Gastroesophageal sphincter (tissue), 4 donors: Measurements from ENCODE around the gene LNX2. TPM values are rescaled to one million over a fixed set of nuclear protein-coding genes. Genes with fewer than 3 reads are reported as not detected.
A peak's percentile ranks its signal among the peaks of the same experiment; 100 is the strongest.
"Not testable (repeated sequence)": the region's sequence is repeated elsewhere in the genome, so short reads cannot be mapped to it uniquely, and the experiment has no call there.

Source experiments
- ATAC-seq: fragments of 150-250 bp; one replicate; pipeline ENCODE4 v1.9.1; 2016; ENCODE audit warnings: mild to moderate bottlenecking, moderate library complexity
- H3K27ac ChIP-seq, 4 donors: fragments of 200-600 bp; sonication (generic) in 3 of 4; 1 replicate in 3 of 4; 2 replicates in 1 of 4; pipeline ENCODE4 v1.5.1; 2016 to 2019
- H3K27me3 ChIP-seq: fragments of 200-600 bp; sonication (generic); one replicate; pipeline ENCODE4 v1.5.1; 2019
- H3K36me3 ChIP-seq, 2 donors: fragments of 200-600 bp; sonication (generic); one replicate each; pipeline ENCODE4 v1.5.1; 2019; ENCODE audit warnings: control low read depth in 1 of 2
- H3K4me1 ChIP-seq, 3 donors: fragments of 200-600 bp; sonication (generic); 1 replicate in 2 of 3; 2 replicates in 1 of 3; pipeline ENCODE4 v1.5.1; 2016 to 2019; ENCODE audit warnings: control low read depth in 2 of 3
- H3K4me3 ChIP-seq, 2 donors: fragments of 200-600 bp; sonication (generic); one replicate each; pipeline ENCODE4 v1.5.1; 2019; ENCODE audit warnings: mild to moderate bottlenecking in 1 of 2, moderate library complexity in 1 of 2
- H3K9me3 ChIP-seq, 3 donors: fragments of 200-600 bp; sonication (generic); one replicate each; pipeline ENCODE4 v1.5.1; 2017 to 2019; ENCODE audit warnings: control low read depth in 2 of 3
- CTCF ChIP-seq, 4 experiments: fragments of 200-600 bp in 2 of 4; fragments of 450-650 bp in 2 of 4; sonication (generic) in 1 of 4; IDR thresholded peaks; one replicate each; pipeline ENCODE4 v1.5.1; 2017 to 2019; ENCODE audit warnings: antibody characterized with exemption in 4 of 4, mild to moderate bottlenecking in 2 of 4, moderate library complexity in 2 of 4
- EP300 ChIP-seq: sonication (generic); formaldehyde crosslinking; IDR thresholded peaks from one replicate; pipeline ENCODE4 v1.6.1; 2017; ENCODE audit warnings: antibody characterized with exemption, mild to moderate bottlenecking
- POLR2A ChIP-seq, 2 donors: fragments of 450-650 bp; IDR thresholded peaks; one replicate each; pipeline ENCODE4 v1.6.1; 2017; ENCODE audit warnings: antibody characterized with exemption in 2 of 2, mild to moderate bottlenecking in 2 of 2, moderate library complexity in 1 of 2
- POLR2AphosphoS5 ChIP-seq: sonication (generic); formaldehyde crosslinking; IDR thresholded peaks from one replicate; pipeline ENCODE4 v1.6.1; 2017; ENCODE audit warnings: antibody characterized with exemption
- WGBS, 2 donors: methylation state at CpG; one replicate each; pipeline ENCODE4 v1.1.5; 2018; ENCODE audit warnings: low coverage in 1 of 2; 5-methylcytosine and 5-hydroxymethylcytosine counted together
- total RNA-seq, 4 donors: library from RNA; depleted of rRNA; stranded (reverse); fragments of >200 nt; gene quantifications; one replicate each; pipeline ENCODE4 v1.1.0, GENCODE V29; 2016

LNX2 gene
- total RNA-seq, 4 donors from 2014 or later = 10.6 to 16.0 (median 14.0) TPM

- H3K27ac ChIP-seq = peak overlapping the region in 3 of 4 donors; percentile 4 to 65 (median 31)
These were observed 13.9 kb upstream of the LNX2 start for GRCh38 chr13:27634231-27634630.

GRCh38 chr13:27632648-27633047 lies 12.3 kb upstream of the LNX2 start:
- Histone ChIP-seq H3K36me3 (peaks cover 0 to 6% of the 10 kb centered on the region in 2 donors), H3K27me3 (no peaks in the 10 kb centered on the region), H3K4me1 (peaks cover 2 to 44% (median 7%) of the 10 kb centered on the region in 3 donors), H3K9me3 (no peaks in the 10 kb centered on the region), H3K27ac (no peak overlapping the region), H3K4me3 (no peak overlapping the region)
- TF ChIP-seq EP300 (no peak), POLR2AphosphoS5 (no peak), CTCF (IDR thresholded peaks at IDR 0.05) (no peak), POLR2A (IDR thresholded peaks at IDR 0.05) (no peak)
- WGBS, 2 donors = 33 to 79% methylated on average over 1 of the region's 1 CpG
- no peak for ATAC-seq

More at GRCh38 chr13:27634231-27634630, 13.9 kb upstream of the LNX2 start:
- Histone ChIP-seq H3K27me3 (no peaks in the 10 kb centered on the region), H3K9me3 (no peaks in the 10 kb centered on the region), H3K4me3 (no peak overlapping the region), H3K4me1 (peaks cover 9 to 60% (median 19%) of the 10 kb centered on the region in 3 donors), H3K36me3 (peaks cover 0 to 6% of the 10 kb centered on the region in 2 donors)
- no peak for ATAC-seq
- TF ChIP-seq POLR2AphosphoS5 = no peak
- TF ChIP-seq CTCF (IDR thresholded peaks at IDR 0.05) = no peak
- no peak for TF ChIP-seq EP300
- no peak for TF ChIP-seq POLR2A (IDR thresholded peaks at IDR 0.05)
- 46 to 71% methylated on average over 2 of the region's 2 CpGs for WGBS, 2 donors

GRCh38 chr13:27632214-27632613 lies 11.9 kb upstream of the LNX2 start:
- 75 to 92% methylated on average over 4 of the region's 4 CpGs for WGBS, 2 donors

GRCh38 chr13:27631665-27632064 lies 11.3 kb upstream of the LNX2 start:
- TF ChIP-seq CTCF (IDR thresholded peaks at IDR 0.05) (no peak), POLR2A (IDR thresholded peaks at IDR 0.05) (no peak), POLR2AphosphoS5 (no peak), EP300 (no peak)
- Histone ChIP-seq H3K27me3 (no peaks in the 10 kb centered on the region), H3K9me3 (no peaks in the 10 kb centered on the region), H3K27ac (no peak overlapping the region), H3K4me3 (no peak overlapping the region), H3K4me1 (peaks cover 0 to 34% (median 0%) of the 10 kb centered on the region in 3 donors), H3K36me3 (peaks cover 0 to 6% of the 10 kb centered on the region in 2 donors)
- ATAC-seq = no peak
- WGBS, 2 donors = 57 to 100% methylated on average over 2 of the region's 2 CpGs

More at GRCh38 chr13:27632214-27632613, 11.9 kb upstream of the LNX2 start:
- H3K4me1 ChIP-seq = peaks cover 0 to 40% (median 3%) of the 10 kb centered on the region in 3 donors
- no peak overlapping the region for H3K27ac ChIP-seq
- peaks cover 0 to 6% of the 10 kb centered on the region in 2 donors for H3K36me3 ChIP-seq
- H3K9me3 ChIP-seq = no peaks in the 10 kb centered on the region
- no peak for ATAC-seq
- H3K27me3 ChIP-seq = no peaks in the 10 kb centered on the region
- H3K4me3 ChIP-seq = no peak overlapping the region
- no peak for TF ChIP-seq POLR2A (IDR thresholded peaks at IDR 0.05)
- no peak for TF ChIP-seq EP300
- TF ChIP-seq POLR2AphosphoS5 = no peak
- TF ChIP-seq CTCF (IDR thresholded peaks at IDR 0.05) = no peak

GRCh38 chr13:27631156-27631555 lies 10.8 kb upstream of the LNX2 start:
- no peak overlapping the region for H3K27ac ChIP-seq
- peaks cover 0 to 29% (median 0%) of the 10 kb centered on the region in 3 donors for H3K4me1 ChIP-seq
- H3K4me3 ChIP-seq = no peak overlapping the region
- WGBS, 2 donors = 89 to 94% methylated on average over 3 to 4 of the region's 4 CpGs
- TF ChIP-seq CTCF (IDR thresholded peaks at IDR 0.05) = no peak
- no peak for TF ChIP-seq POLR2AphosphoS5
- TF ChIP-seq EP300 = no peak
- TF ChIP-seq POLR2A (IDR thresholded peaks at IDR 0.05) = no peak
- peaks cover 0 to 6% of the 10 kb centered on the region in 2 donors for H3K36me3 ChIP-seq
- no peak for ATAC-seq
- H3K9me3 ChIP-seq = no peaks in the 10 kb centered on the region
- H3K27me3 ChIP-seq = no peaks in the 10 kb centered on the region

- not testable (repeated sequence) for H3K9me3 ChIP-seq, H3K27me3 ChIP-seq, ATAC-seq, H3K36me3 ChIP-seq, H3K27ac ChIP-seq, H3K4me3 ChIP-seq
- H3K4me1 ChIP-seq = peaks cover 0 to 30% (median 0%) of the 10 kb centered on the region in 3 donors
- WGBS, 2 donors = 92 to 95% methylated on average over 3 to 4 of the region's 4 CpGs
These were observed 8.4 kb upstream of the LNX2 start for GRCh38 chr13:27628766-27629165.
